Ascending aorta (tissue), 2 donors: Measurements from ENCODE around the gene FLVCR1. TPM values are rescaled to one million over a fixed set of nuclear protein-coding genes. Genes with fewer than 3 reads are reported as not detected.
"Not testable (repeated sequence)": the region's sequence is repeated elsewhere in the genome, so short reads cannot be mapped to it uniquely, and the experiment has no call there.

ENCODE experiments used
- DNase-seq, 2 donors: peaks; one replicate each; pipeline ENCODE4 v3.0.0-alpha.2; 2019; ENCODE audit warnings: low spot score in 2 of 2
- H3K27ac ChIP-seq, 2 donors: fragments of 200-600 bp; sonication (generic); one replicate each; pipeline ENCODE4 v1.5.1; 2016 to 2017; ENCODE audit warnings: mild to moderate bottlenecking in 1 of 2
- H3K27me3 ChIP-seq: fragments of 200-600 bp; sonication (generic); one replicate; pipeline ENCODE4 v1.5.1; 2017
- H3K36me3 ChIP-seq, 2 donors: fragments of 200-600 bp; sonication (generic); one replicate each; pipeline ENCODE4 v1.5.1; 2016
- H3K4me1 ChIP-seq, 2 donors: fragments of 200-600 bp; sonication (generic); one replicate each; pipeline ENCODE4 v1.5.1; 2016 to 2017; ENCODE audit warnings: mild to moderate bottlenecking in 1 of 2
- H3K4me3 ChIP-seq, 2 donors: fragments of 200-600 bp; sonication (generic); one replicate each; pipeline ENCODE4 v1.5.1; 2016 to 2017; ENCODE audit warnings: mild to moderate bottlenecking in 1 of 2
- H3K9me3 ChIP-seq, 2 donors: fragments of 200-600 bp; sonication (generic); one replicate each; pipeline ENCODE4 v1.5.1; 2016
- intact Hi-C: fragments of 100-400 bp; cut with DNase I; formaldehyde crosslinking; loops from one replicate; pipeline ENCODE4 v1.15.1; 2023
- total RNA-seq: library from RNA; depleted of rRNA; stranded (reverse); fragments of >200 nt; gene quantifications from one replicate; pipeline ENCODE4 v1.1.0, GENCODE V29; 2016
- TF ChIP-seq, protein P1 (sequence below), 3 experiments: fragments of 200-600 bp in 2 of 3; fragments of 450-650 bp in 1 of 3; sonication (generic) in 2 of 3; IDR thresholded peaks; one replicate each; pipeline ENCODE4 v1.5.1; 2016 to 2019; ENCODE audit warnings: antibody characterized with exemption in 3 of 3, mild to moderate bottlenecking in 1 of 3, moderate library complexity in 1 of 3

Gene FLVCR1
- total RNA-seq, 1 donor from 2014 or later, result 5.7 TPM

DNA sequence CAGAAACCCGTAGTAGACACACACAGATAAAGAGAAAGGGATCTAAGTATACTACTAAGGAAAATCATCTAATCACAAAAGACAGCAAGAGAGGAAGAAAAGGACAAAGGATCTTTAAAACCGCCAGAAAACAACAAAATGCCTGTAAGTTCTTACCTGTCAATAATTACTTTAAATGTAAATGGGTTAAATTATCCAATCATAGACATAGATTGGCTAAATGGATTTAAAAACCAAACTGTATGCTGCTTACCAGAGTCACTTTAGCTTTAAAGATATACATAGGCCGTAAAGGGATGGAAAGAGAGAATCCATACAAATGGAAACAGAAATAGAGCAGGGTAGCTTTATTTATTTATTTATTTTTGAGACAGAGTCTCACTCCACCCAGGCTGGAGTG is 44.0 kb downstream of the FLVCR1 start:
- no peak overlapping the region for H3K27ac ChIP-seq
- TF ChIP-seq, protein P1, sequence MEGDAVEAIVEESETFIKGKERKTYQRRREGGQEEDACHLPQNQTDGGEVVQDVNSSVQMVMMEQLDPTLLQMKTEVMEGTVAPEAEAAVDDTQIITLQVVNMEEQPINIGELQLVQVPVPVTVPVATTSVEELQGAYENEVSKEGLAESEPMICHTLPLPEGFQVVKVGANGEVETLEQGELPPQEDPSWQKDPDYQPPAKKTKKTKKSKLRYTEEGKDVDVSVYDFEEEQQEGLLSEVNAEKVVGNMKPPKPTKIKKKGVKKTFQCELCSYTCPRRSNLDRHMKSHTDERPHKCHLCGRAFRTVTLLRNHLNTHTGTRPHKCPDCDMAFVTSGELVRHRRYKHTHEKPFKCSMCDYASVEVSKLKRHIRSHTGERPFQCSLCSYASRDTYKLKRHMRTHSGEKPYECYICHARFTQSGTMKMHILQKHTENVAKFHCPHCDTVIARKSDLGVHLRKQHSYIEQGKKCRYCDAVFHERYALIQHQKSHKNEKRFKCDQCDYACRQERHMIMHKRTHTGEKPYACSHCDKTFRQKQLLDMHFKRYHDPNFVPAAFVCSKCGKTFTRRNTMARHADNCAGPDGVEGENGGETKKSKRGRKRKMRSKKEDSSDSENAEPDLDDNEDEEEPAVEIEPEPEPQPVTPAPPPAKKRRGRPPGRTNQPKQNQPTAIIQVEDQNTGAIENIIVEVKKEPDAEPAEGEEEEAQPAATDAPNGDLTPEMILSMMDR (IDR thresholded peaks at IDR 0.05), result no peak
- peaks cover 18 to 34% of the 10 kb centered on the region in 2 donors for H3K9me3 ChIP-seq
- peaks cover 0 to 25% of the 10 kb centered on the region in 2 donors for H3K36me3 ChIP-seq
- H3K4me3 ChIP-seq, result no peak overlapping the region
- no peaks in the 10 kb centered on the region for H3K27me3 ChIP-seq
- intact Hi-C loops, result no loop called here
- no peak for DNase-seq
- H3K4me1 ChIP-seq, result no peaks in the 10 kb centered on the region

DNA sequence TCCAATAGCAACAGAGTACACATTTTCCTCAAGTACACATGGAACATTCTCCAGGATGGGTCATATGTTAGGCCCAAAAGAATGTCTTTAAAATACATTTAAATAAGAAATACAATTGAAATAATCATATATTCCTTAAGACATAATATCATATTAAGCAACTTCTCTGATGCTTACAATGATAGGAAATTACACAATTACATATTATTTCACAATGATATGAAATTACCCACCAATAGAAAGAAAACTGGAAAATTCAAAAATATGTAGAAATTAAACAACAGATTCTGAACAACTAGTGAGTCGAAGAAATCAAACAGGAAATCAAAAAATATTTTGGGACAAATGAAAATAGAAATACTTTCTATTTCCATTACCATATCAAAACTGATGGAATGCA is 45.6 kb downstream of the FLVCR1 start:
- Histone ChIP-seq H3K27me3 (no peaks in the 10 kb centered on the region), H3K4me3 (no peak overlapping the region), H3K9me3 (peaks cover 18 to 31% of the 10 kb centered on the region in 2 donors), H3K27ac (no peak overlapping the region), H3K4me1 (no peaks in the 10 kb centered on the region), H3K36me3 (peaks cover 0 to 9% of the 10 kb centered on the region in 2 donors)
- TF ChIP-seq, protein P1 (IDR thresholded peaks at IDR 0.05), result no peak
- intact Hi-C loops, result no loop called here
- no peak for DNase-seq

DNA sequence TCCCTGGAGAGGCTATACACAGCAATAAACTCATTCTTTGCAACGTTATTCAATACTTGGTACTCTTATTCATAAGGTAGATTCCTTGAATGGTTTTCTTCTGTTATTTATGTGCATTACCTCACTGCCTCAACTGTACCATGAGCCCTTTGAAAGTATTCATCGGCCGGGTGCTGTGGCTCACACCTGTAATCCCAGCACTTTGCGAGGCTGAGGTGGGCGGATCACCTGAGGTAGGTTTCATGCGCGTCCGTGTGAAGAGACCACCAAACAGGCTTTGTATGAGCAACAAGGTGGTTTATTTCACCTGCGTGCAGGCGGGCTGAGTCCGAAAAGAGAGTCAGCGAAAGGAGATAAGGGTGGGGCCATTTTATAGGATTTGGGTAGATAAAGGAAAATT is 50.0 kb downstream of the FLVCR1 start:
- H3K4me1 ChIP-seq, H3K27ac ChIP-seq, H3K9me3 ChIP-seq, H3K4me3 ChIP-seq, intact Hi-C loops, H3K36me3 ChIP-seq, H3K27me3 ChIP-seq, DNase-seq: not testable (repeated sequence)

DNA sequence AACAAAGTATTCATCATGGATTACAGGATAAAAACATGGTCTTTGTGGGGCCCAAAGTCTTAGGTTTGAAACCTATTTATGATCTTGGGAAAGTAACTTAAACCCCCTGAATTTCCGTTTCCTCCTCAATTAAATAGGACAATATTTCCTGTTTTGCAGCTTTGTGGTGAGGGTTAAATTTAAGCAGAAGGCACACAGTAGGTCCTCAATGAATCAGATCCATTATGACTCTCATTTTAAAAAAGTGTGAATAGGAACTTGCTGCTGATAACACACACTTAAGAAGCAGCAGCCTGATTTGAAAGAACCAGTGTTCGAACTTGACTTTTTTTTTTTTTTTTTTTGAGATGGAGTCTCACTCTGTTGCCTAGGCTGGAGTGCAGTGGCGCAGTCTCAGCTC is 50.9 kb downstream of the FLVCR1 start:
- TF ChIP-seq, protein P1 (IDR thresholded peaks at IDR 0.05), result no peak
- Histone ChIP-seq H3K27me3 (no peaks in the 10 kb centered on the region), H3K36me3 (no peaks in the 10 kb centered on the region), H3K9me3 (no peaks in the 10 kb centered on the region), H3K27ac (no peak overlapping the region), H3K4me1 (no peaks in the 10 kb centered on the region), H3K4me3 (no peak overlapping the region)
- intact Hi-C loops, result no loop called here
- DNase-seq, result no peak

DNA sequence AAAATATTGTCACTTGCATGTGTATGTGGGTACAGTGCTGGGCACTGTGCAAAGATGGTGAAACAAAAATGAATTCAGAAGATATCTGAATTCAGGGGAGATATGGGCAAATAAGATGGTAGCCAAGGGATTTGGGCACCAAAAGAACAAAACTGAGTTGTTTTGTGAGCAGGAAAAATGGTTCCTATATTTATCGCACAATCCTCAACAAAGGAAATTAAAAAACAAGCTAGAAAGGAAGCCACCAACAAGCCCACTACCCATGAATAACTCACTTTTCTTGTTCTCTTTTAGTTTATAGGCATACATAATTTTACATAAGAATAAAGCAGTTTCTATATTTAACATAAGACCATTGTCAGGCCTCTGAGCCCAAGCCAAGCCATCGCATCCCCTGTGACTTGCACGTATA is 51.6 kb downstream of the FLVCR1 start:
- Histone ChIP-seq H3K4me1 (no peaks in the 10 kb centered on the region), H3K4me3 (no peak overlapping the region), H3K9me3 (no peaks in the 10 kb centered on the region), H3K27ac (no peak overlapping the region), H3K36me3 (no peaks in the 10 kb centered on the region), H3K27me3 (no peaks in the 10 kb centered on the region)
- TF ChIP-seq, protein P1 (IDR thresholded peaks at IDR 0.05), result no peak
- DNase-seq, result no peak
- intact Hi-C loops, result no loop called here

DNA sequence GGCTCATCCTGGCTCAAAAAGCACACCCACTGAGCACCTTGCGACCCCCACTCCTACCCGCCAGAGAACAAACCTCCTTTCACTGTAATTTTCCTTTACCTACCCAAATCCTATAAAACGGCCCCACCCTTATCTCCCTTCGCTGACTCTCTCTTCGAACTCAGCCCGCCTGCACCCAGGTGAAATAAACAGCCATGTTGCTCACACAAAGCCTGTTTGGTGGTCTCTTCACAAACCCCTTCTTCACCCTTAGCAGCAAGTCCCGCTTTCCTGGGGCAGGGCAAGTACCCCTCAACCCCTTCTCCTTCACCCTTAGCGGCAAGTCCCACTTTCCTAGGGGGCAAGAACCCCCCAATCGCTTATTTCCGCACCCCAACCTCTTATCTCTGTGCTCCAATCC is 52.1 kb downstream of the FLVCR1 start:
- H3K36me3 ChIP-seq, H3K27me3 ChIP-seq, DNase-seq, H3K9me3 ChIP-seq, H3K27ac ChIP-seq, H3K4me1 ChIP-seq, intact Hi-C loops, H3K4me3 ChIP-seq: not testable (repeated sequence)

DNA sequence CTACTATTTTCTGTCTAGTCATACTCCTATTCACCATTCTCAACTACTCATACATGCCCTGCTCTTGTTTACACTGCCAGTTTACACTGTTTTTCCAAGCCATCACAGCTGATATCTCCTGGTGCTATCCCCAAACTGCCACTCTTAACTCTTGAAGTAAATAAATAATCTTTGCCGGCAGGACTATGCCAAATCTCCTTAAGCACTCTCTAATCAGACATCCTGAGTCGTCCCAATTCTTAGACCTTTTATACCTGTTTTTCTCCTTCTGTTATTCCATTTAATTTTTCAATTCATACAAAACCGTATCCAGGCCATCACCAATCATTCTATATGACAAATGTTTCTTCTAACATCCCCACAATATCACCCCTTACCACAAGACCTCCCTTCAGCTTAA is 55.6 kb downstream of the FLVCR1 start:
- DNase-seq, H3K27me3 ChIP-seq, H3K4me3 ChIP-seq, H3K27ac ChIP-seq, H3K4me1 ChIP-seq, H3K9me3 ChIP-seq, intact Hi-C loops, H3K36me3 ChIP-seq: not testable (repeated sequence)

DNA sequence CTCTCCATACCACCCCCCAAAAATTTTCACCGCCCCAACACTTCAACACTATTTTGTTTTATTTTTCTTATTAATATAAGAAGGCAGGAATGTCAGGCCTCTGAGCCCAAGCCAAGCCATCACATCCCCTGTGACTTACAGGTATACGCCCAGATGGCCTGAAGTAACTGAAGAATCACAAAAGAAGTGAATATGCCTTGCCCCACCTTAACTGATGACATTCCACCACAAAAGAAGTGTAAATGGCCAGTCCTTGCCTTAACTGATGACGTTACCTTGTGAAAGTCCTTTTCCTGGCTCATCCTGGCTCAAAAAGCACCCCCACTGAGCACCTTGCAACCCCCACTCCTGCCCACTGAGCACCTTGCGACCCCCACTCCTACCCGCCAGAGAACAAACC is 56.0 kb downstream of the FLVCR1 start:
- intact Hi-C loops, result not testable (repeated sequence)

More for the DNA sequence above, 56.0 kb downstream of the FLVCR1 start:
- DNase-seq, H3K27ac ChIP-seq, H3K4me1 ChIP-seq, H3K36me3 ChIP-seq, H3K9me3 ChIP-seq, H3K27me3 ChIP-seq, H3K4me3 ChIP-seq: not testable (repeated sequence)
